Measurements from ENCODE around the gene YEATS4.

YEATS4 gene

DNA sequence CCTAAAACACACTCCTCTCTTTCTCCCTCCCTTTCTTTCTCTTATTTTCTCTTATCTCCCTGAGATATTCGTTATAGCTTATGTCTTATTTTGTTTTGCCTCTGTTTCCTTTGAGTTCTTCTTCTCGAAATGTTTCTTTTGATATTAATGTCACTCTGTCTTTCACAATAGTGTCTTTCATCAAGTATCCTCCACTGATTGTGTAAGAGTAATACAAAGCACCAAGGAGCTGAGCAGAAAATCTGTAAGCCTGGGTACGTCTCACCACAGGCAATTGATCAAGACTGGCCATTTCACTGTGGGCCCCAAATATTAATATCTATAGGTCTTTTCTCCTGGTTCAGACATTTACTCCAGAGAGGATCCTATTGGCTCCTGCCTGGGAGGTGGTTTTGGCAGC is 16.2 kb upstream of the YEATS4 start:
- DNase-seq: no peak

DNA sequence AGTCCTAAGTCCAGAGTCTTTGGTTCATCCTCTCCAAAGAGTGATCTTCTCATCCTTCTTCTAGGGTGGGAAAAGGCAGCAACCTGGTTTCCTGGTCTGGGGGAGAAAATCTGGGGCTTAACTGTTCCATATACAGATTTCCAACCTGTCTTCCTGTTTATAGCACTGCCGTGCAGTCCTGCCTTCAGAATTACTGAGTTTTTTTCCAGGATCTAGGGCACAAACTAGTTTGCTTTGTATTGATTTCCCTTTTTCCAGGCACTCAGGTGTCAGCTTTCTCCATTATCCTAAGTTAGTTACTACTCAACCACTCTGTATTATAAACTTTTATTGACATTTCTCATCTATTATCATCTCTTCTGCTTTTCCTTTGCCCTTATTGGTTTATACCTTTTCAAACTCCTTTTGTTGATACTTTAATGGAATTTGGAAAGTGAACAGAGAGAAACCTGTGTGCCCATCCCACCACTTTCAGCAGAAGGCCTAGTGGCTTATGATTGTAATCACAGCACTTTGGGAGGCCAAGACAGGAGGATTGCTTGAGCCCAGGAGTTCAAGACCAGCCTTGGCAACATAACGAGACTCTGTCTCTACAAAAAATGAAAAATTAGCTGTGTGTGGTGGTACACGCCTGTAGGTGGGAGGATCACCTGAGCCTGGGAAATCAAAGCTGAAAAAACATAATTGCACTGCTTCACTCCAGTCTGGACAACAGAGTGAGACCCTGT is 15.5 kb upstream of the YEATS4 start:
- DNase-seq: no peak

DNA sequence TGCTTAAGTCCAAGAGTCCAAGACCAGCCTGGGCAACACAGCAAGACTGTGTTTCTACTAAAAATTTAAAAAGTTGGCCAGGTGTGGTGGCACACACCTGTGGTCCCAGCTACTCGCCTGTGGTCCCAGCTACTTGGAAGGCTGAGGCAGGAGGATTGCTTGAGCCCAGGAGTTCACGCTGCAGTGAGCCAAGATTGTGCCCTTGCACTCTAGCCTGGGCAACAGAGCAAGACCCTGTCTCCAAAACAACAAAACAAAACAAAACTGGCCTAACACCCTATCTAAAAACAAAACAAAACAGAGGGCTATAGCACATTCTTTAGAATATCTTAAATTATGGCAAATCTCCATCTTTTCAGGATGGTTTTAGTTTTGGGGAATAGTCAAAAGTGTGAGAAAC is 14.5 kb upstream of the YEATS4 start:
- DNase-seq: no peak

DNA sequence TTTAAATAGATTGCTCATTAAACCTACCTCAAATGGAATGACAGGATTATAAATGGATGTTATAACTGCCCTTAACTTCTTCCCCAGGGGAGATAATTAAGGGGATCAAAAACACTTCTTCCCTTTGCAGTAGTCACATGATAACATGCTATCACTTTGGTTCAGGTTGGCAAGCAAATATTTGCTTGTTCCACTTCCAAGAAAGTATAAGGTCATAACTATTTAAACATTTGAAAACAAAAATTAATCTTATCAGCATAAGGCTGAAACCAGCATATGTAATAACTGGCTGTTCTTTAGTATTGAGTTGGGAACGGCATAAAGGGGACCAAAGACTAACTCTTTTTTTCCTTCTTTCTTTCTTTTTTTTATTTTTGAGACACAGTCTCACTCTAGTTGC is 13.8 kb upstream of the YEATS4 start:
- DNase-seq: no peak

DNA sequence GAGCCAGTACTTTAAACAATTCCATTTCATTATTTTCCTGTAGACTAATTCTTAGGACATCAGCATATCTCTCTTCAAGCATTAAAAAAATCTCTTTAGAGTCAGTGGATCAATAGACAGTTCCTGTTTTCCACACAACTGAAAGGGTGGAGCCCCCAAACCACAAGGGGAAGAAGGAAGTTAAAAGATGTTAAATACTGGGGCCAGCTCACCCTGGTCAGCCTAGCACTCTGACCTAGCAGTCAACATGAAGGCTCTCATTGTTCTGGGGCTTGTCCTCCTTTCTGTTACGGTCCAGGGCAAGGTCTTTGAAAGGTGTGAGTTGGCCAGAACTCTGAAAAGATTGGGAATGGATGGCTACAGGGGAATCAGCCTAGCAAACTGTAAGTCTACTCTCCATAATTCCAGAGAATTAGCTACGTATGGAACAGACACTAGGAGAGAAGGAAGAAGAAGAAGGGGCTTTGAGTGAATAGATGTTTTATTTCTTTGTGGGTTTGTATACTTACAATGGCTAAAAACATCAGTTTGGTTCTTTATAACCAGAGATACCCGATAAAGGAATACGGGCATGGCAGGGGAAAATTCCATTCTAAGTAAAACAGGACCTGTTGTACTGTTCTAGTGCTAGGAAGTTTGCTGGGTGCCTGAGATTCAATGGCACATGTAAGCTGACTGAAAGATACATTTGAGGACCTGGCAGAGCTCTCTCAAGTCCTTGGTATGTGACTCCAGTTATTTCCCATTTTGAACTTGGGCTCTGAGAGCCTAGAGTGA is 11.2 kb upstream of the YEATS4 start, which contains the start of gene LYZ:
Gene LYZ, plus strand, starts transcription at position 220 of the 777 bp plus-strand sequence. Its CDS starts 28 bp downstream, at position 248.
- DNase-seq: no peak

DNA sequence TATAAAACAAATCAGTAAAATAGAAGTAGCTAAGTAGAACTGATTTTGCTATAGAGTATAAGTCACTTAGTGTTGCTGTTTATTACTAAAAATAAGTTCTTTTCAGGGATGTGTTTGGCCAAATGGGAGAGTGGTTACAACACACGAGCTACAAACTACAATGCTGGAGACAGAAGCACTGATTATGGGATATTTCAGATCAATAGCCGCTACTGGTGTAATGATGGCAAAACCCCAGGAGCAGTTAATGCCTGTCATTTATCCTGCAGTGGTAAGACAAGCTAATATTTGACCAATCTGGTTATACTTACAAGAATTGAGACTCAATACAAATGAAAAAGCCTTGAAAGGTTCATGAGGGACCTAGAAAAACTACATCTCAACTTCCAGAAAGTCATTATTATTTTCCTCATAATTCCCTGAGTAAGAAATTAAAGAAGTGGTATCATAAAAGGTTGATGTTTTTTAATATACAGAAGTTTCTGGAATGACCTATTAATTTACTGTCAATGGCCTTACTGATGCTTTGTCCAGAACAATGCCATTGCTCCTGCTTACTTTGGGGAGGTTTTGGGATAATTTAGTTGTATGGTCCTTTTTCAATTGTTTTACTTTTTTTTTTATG is 9.4 kb upstream of the YEATS4 start:
- no peak for DNase-seq

DNA sequence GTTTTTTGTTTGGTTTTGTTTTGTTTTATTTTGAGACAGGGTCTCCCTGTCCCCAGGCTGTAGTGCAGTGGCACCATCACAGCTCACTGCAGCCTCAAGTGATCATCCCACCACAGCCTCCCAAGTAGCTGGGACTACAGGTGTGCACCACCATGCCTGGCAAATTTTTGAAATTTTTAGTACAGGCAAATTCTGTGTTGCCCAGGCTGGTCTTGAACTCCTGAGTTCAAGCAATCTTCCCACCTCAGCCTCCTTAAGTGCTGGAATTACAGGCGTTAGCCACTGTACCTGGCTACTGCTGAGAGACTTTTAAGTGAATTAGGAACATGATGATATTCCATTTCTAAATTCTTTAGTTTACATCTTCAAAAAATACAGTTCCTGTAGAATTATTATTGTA is 8.8 kb upstream of the YEATS4 start:
- DNase-seq: no peak

DNA sequence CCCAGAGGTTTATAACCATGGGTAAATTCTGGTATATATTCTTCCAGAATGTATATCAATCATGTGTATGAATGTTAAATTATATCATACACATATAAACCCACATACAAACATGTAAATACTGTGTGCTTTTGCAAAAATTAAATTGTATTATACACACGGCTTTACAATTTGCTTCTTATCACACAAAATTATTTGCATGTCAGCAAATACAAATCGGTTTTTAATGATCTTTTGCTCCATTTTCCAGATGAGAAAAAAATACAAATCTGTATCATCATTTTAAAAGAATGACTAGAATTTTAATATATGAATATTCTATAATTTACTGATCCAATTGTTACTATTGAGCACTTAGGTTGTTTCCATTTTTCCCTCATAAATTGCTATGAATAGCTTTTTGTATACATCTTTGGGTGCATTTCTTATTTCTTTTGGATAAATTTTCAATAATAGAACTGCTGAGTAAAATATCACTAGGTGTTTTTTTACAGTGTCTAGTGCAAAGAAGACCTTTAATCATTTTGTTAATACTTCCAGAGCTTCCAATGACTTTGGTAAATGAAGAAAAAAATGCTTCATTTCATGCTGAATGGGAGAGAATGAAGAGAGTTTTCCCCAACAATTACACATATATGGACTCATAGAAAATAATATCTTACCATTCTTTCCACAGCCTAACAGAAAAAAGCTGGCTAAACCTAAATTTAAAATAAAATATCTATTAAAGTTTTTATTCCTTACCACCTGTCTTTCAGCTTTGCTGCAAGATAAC is 7.9 kb upstream of the YEATS4 start:
- no peak for DNase-seq

DNA sequence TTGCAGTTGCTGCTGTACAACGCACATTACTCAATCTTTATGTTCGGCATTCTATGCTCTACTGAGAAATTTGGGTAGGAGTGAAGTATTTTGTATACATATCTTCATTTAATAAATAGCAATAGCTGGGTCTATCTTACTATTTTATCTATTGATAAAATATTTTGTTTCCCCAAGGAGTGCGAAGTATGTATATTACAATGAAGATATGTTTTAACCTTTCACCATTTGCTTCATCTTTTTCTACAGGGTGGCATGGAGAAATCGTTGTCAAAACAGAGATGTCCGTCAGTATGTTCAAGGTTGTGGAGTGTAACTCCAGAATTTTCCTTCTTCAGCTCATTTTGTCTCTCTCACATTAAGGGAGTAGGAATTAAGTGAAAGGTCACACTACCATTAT is 6.6 kb upstream of the YEATS4 start:
- no peak for DNase-seq

DNA sequence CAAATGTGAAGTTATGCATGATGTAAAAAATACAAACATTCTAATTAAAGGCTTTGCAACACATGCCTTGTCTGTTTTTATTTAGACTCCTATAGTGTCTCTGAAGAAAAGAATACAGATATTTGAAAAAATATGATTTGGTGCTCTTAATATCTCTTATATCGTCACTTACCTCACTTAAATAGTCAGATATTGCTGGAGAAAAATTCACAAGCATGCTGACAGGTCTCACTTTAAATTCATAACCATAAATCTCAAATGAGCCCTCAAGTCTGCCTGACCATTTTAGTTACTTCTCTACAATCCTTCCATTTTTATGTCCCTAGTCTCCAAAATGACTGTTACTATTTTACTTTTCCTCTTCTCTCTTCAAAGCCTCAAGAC is 5.4 kb upstream of the YEATS4 start:
- DNase-seq: no peak

DNA sequence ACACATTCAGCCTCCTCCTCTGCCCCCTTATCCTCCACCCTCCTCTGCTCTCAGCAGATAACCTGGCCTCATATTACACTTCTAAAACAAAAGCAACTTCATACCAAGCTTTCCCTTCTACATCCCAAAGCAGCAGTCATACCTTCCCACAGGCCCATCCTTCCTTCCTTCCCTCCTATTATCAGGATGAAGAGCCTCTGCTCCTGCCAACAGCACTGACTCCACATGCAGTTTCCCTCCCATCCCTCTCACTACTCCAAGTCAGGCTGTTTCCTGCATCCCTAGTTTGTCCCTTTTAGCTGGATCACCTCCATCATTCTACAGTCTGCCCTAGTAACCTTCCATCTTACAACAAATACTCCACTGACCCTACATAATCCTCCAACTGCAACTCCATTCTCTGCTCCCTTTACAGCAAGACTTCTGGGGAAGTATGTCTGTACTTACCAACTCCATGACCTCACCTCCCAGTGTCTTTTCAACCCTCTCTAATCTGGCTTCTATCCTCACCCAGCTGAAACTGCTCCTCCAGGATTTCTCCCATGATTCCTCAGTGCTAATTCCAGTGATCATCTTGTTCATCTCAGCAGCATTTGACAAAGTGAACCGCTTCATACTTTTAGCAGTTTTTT is 4.9 kb upstream of the YEATS4 start:
- no peak for DNase-seq

DNA sequence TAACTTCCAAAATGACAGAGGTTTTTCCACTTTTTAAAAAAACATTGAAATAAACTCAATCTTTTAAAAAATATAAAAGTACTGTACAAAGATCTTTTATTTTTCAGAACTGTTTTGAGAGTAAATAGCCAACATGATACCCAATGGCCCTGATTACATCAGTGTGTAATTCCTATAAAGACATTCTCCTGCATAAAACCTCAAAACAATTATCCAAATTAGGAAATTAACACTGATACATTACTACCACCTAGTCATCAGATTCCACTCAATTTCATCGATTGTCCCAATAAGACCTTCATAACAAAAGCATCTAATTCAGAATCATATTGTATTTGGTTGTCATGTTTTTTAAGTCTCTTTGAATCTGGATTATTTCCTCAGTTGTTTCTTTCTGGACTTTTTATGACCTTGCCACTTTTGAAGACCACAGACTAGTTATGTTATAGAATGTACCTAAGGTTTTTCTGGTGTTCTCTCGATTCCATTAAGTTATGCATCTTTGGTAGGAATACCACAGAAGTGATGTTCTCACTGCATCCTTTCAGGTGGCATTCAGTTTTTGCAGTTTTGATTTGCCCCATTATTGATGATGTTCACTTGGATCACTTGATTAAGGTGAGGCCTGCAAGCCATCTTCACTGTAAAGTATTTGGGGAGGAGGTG is 4.0 kb upstream of the YEATS4 start:
- DNase-seq: no peak

DNA sequence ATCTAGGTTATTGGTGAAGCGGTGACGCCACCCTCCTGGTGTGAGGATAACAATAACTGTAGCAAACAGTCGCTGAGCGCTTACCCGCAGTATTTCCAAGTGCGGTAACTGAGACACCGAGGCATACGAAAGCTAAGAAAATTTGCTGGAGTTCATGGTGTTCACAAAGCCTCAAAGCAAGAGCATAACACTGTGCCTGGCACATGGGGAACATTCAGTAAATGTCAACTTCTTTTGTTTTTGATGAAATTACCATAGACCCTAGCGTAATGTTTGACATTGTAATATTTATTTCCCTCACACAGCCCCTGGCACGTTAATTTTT is 767 bp downstream of the YEATS4 start:
- DNase-seq: no peak

DNA sequence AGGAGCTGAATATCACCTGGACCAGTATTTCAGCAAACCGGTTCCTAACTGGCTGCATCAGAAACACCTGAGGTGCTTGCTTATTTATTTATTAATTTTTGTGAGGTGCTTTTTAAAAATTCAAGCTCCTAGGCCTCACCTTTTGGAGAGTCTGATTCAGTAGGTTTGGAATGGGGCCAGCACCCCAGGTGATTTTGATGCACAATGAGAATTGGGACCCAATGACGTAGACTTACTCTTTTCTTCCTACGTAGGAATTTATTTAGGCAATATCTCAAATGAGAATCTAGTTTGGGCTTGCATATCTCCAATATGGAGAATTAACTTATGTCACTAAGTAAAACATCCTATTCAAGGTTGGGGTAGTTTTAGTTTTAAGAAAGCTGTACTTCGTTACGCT is 7.3 kb downstream of the YEATS4 start:
- DNase-seq: no peak

DNA sequence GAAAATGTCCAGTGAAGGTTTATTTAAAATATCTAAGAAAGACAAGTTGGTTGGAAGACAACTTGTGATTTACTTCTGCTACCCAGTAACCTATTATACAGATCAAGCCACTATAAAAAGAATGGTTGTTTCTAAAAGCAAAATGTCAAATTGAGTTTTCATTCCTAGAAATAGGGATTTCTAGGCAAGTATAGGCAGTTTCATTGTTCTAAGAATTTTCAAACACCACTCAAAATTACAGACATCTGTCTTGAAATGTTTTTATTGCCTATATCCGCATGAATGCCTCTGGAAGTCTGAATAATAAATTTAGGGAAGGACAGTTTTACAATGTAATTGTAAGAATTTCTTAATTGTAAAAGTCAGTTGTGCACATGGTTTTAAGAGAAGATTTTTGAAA is 8.6 kb downstream of the YEATS4 start:
- no peak for DNase-seq

DNA sequence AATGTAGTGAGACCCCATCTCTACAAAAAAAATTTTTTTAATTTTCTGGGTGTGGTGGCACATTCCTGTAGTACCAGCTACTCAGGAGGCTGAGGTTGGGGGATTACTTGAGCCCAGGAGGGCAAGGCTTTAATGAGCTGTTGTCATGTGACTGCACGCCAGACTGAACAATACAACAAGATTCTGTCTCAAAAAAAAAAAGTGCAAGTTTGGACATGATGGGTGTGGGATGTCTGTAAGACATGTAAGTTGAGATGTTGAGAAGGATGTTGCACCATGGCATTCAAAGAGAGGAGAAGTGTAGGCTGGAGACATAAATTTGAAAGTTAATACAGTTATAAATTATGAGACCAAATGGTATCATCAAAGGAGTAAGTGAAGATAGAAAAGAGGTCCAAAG is 23.5 kb downstream of the YEATS4 start:
- no peak for DNase-seq

DNA sequence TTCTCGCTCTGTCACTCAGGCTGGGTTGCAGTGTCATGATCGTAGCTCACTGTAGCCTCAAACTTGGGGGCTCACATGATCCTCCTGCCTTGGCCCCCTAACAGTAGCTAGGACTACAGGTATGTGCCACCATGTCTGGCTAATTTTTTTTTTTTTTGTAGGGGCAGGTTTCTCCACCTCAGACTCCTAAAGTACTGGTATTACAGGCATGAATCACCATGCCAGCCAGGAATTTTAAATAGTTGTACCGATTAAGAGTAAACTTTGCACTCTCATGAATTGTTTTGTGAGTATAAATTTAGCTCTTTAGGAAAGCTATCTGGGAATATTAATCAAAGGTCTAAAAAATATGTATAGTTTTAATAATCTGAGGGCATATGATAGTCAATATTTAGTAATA is 25.5 kb downstream of the YEATS4 start:
- no peak for DNase-seq

DNA sequence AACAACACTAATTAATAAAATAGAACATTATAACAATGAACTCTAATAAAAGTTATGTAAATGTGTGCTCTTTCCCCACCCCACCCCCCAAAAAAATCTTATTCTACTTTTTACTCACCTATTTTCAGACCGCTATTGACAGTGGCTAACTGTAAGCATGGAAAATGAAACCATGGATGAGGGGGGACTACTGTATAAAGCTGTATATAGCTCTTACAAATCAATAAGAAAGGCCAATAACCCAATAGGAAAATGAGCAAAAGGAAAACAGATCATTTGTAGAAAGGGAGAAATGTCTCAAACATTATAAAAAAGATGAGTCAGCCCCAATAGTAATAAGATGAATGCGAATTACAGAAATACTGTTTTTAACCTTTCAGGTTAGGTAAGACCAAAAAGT is 27.4 kb downstream of the YEATS4 start:
- no peak for DNase-seq

DNA sequence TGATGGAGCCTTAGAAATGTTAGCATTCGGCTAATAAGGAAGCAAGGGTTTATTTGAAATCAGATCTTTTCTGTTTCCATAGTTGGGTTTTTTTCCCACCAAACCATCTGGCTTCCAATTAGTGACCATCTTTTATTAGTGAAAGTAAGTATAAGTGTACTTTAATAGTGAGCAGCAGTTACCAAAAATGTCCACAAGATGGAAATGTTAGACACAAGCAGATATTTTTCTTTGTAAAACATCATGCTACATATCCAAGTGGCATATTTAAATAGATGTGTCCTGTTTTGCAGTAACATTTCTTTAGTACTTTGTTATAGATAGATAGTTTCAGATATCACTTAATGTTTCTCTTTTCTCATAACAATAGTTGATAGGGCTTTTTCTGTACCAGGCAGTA is 28.8 kb downstream of the YEATS4 start:
- no peak for DNase-seq

DNA sequence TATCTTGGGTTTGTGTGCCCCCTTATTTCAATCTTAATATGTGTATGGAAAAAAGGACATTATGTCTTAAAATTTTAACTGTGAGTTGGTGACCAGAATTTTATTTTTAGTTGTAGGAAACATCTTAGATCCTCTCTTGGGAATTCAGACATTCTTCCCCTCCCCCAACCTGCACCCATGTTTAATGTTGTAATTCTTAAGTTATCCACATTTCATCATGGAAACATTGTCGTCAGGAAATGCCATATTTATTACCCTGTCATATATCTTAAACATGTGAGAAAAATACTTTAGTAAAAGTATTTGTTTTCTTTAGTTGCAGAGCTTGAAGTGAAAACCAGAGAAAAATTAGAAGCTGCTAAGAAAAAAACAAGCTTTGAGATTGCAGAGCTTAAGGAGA is 30.3 kb downstream of the YEATS4 start:
- DNase-seq: no peak

DNA sequence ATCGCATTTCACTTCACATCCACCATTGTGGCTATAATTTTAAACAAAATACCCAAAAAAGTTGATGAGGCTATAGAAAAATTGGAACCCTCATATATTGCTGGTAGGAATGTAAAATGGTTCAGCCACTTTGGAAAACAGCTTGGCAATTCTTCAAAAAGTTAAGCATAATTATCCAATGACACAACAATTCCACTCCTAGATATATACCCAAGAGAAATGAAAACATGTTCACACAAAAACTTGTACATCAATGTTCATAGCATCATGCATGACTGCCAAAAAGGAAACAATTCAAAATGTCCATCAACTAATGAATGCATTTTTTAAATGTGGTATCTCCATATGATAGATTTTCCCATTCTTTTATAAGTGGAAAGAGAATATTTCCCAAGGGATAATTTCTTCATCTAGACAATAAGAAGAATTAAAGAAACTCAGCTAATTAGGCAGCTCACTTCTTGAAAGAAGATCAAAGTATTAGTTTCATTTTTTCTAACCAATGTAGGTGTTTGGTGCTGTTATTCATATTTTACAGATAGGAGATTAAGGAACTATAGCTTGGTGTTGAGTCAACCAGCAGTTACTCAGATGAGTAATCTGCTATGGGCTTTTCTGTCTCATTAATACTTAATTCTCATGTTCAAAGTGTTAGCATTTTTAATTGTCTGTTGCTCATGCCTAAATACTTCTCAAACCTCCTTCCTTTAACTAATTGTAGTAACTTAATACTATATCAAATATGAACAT is 32.8 kb downstream of the YEATS4 start:
- DNase-seq: no peak

DNA sequence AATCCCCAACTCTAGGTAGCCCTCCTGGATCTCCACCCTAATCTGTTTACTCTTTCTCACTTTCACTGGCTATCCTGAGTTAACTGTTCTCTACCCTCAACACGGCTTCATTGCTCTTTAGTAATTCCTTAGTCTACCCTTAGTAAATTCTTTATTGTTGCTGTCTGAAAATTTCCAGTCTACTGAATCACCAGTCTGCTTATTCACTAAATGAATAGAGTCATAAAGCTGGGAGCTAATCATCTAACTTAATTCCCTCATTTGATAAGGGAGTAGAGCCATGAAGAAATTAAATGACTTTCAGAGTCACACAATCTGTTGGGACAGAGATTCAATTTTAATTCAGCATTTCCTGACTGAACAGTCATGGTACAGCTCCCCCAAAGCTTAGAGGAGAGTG is 36.5 kb downstream of the YEATS4 start:
- DNase-seq: no peak
